GM12873 (cell line): ENCODE data around the gene FLYWCH1.

ENCODE experiments used
- CTCF ChIP-seq: IDR thresholded peaks from 2 replicates; pipeline ENCODE4 v1.5.1; 2012; ENCODE audit warnings: low read depth, mild to moderate bottlenecking, moderate library complexity, low read length, control low read depth; ENCODE audit not compliant: insufficient read depth; ENCODE audit errors: missing control alignments

FLYWCH1 gene, protein sequence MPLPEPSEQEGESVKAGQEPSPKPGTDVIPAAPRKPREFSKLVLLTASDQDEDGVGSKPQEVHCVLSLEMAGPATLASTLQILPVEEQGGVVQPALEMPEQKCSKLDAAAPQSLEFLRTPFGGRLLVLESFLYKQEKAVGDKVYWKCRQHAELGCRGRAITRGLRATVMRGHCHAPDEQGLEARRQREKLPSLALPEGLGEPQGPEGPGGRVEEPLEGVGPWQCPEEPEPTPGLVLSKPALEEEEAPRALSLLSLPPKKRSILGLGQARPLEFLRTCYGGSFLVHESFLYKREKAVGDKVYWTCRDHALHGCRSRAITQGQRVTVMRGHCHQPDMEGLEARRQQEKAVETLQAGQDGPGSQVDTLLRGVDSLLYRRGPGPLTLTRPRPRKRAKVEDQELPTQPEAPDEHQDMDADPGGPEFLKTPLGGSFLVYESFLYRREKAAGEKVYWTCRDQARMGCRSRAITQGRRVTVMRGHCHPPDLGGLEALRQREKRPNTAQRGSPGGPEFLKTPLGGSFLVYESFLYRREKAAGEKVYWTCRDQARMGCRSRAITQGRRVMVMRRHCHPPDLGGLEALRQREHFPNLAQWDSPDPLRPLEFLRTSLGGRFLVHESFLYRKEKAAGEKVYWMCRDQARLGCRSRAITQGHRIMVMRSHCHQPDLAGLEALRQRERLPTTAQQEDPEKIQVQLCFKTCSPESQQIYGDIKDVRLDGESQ

DNA sequence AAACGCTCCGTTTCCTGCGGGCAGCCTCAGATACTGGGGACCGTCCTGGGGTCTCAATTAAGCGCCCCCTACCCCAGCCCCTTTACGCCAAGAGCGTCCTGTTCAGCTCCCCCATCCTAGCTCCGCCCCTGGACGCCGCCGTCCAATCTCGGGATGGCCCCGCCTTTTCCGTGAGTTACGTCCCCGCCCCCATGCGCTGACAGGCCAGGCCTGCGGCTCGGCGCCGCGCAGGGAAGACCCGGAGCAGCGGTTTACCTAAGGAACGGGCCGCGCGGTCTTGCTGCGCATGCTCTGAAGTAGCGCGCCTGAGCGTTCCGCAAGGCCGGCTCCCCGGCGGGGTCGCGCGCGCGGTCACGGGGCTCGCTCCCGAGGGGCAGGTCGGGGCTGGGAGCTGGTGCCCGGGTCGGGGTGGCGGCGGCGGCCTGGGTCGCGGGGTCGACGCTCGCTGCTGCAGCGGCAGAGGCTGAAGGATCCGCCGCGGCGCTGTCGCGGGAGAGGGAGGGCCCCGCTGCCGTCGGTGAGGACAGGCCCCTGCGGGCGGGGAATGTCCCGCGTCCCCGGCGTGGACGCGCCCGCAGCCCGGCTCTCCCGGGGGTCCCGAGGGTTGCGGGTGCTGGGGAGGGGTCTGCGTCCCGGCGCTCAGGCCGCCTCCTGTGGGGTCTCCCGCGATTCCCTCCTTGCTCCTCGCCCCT, at the start of gene FLYWCH1:
Gene FLYWCH1 (plus strand): TSS at position 294 of the 692 bp plus-strand sequence. CDS start 17,755 bp downstream, outside the sequence.
- TF ChIP-seq CTCF = no peak

GRCh38 chr16:2865651-2866050, 46.1 kb upstream of the FLYWCH1 start:
- no peak for TF ChIP-seq CTCF

- TF ChIP-seq CTCF = no peak
These were observed 45.3 kb upstream of the FLYWCH1 start for GRCh38 chr16:2866431-2866830.

- no peak for TF ChIP-seq CTCF
These were observed 44.1 kb upstream of the FLYWCH1 start for GRCh38 chr16:2867661-2867986.

DNA sequence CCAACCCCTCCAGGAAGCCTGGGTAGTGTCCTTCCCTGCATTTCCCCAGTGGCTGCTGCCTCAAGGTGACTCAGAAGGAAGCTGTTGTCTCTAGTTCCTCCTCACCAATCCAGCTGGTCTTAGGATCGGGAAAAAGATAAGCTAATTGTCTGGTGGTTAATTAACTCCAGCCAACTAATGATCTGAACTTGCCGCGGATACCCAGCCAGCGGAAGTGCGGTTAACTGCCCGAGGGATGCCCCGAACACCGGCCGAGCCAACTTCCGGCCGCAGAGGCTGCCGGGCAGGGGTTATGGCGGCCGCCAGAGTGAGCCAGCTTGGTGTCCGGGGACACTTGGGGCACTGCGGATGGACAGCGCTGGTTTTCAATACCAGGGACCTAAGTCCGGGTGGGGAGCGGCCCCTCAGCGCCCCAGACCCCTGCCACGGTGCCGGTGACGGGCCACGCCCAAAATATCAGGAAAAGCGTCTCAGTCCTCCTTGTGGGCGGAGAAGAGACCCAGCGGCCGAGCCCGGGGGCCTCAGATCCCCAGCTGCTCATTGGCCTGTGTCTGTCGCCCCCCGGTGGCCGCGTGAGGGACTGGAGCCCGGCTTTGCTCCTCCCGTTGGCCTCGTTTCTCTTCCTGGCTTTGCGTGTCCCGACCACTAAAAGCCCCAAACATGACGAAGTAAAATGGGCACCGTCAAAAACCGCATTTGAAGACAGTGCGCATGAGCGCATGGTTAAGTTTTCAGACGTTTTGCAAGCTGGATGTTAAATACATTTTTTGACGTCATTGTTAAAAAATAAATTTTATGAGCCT, 43.5 kb upstream of the FLYWCH1 start:
- TF ChIP-seq CTCF = peak; percentile 92

- no peak for TF ChIP-seq CTCF
These were observed 39.8 kb upstream of the FLYWCH1 start for GRCh38 chr16:2871926-2872325.
